GM12878 (cell line): ENCODE measurements around the gene CD164L2. TPM values are rescaled to one million over a fixed set of nuclear protein-coding genes. Genes with fewer than 3 reads are reported as not detected.

ENCODE experiments used
- ATAC-seq: fragments of 200-7000 bp; cut with Tn5 transposase; 3 replicates; pipeline ENCODE4 v1.9.1; 2020; ENCODE audit warnings: mild to moderate bottlenecking, moderate library complexity
- BruUV-seq: library from RNA; stranded (reverse); fragments of 400-500 nt; replicated peaks from 2 replicates; lab custom pipeline; 2021; lab: Mats Ljungman, UMichigan
- CTCF ChIA-PET: fragments of 300-600 bp; sonication (Branson Sonifier 250); formaldehyde crosslinking; extraction: SDS; loops from one replicate; lab custom pipeline; 2021; ENCODE audit warnings: inconsistent platforms; lab: Yijun Ruan, JAX
- POLR2A ChIA-PET: fragments of 350-600 bp; formaldehyde crosslinking; extraction: SDS; loops from one replicate; lab custom pipeline; 2021; ENCODE audit warnings: inconsistent platforms; lab: Charles Lee
- RAD21 ChIA-PET: fragments of 300-600 bp; sonication (Branson Sonifier 250); formaldehyde crosslinking; loops from one replicate; lab custom pipeline; 2023; ENCODE audit warnings: antibody characterized with exemption; ENCODE audit not compliant: unreplicated experiment; lab: Charles Lee
- SMC1A ChIA-PET: fragments of 300-600 bp; sonication (Branson Sonifier 250); formaldehyde crosslinking; loops from one replicate; lab custom pipeline; 2023; ENCODE audit not compliant: unreplicated experiment, uncharacterized antibody; lab: Charles Lee
- DNase-seq: peaks from one replicate; pipeline ENCODE4 v3.0.0-alpha.2; 2011; ENCODE audit warnings: low read depth, low spot score
- FAIRE-seq: peaks from 3 replicates; lab custom pipeline; 2011; peaks lifted over from hg19 to GRCh38; lab: Jason Lieb, UNC
- H2AFZ ChIP-seq: 2 replicates; pipeline ENCODE4 v1.6.0; 2011; ENCODE audit warnings: low read depth, low read length, control low read depth; ENCODE audit not compliant: control insufficient read depth
- H3K27ac ChIP-seq: 2 replicates; pipeline ENCODE4 v1.5.1; 2011; ENCODE audit warnings: control low read depth; ENCODE audit not compliant: control insufficient read depth, insufficient read depth
- H3K27me3 ChIP-seq, 2 experiments: replicated peaks in 1 of 2; 2 replicates each; pipeline versions ENCODE4 v1.6.0 to v1.6.1; 2011; ENCODE audit warnings: low read length in 1 of 2; ENCODE audit not compliant: control insufficient read depth in 2 of 2, insufficient read depth in 2 of 2
- H3K36me3 ChIP-seq, 2 experiments: 2 replicates each; pipeline ENCODE4 v1.5.1; 2011; ENCODE audit warnings: low read length in 1 of 2; ENCODE audit not compliant: control insufficient read depth in 2 of 2, insufficient read depth in 2 of 2
- H3K4me1 ChIP-seq: 2 replicates; pipeline ENCODE4 v1.6.1; 2011; ENCODE audit warnings: mild to moderate bottlenecking, low read length, moderate library complexity, mixed read lengths; ENCODE audit not compliant: control insufficient read depth, insufficient read depth
- H3K4me2 ChIP-seq: 2 replicates; pipeline ENCODE4 v1.6.0; 2011; ENCODE audit warnings: control low read depth; ENCODE audit not compliant: control insufficient read depth, insufficient read depth
- H3K4me3 ChIP-seq: fragments of 200-600 bp; sonication (generic); 2 replicates; pipeline ENCODE4 v1.5.1; 2016
- H3K79me2 ChIP-seq: 2 replicates; pipeline ENCODE4 v1.6.0; 2011; ENCODE audit warnings: low read length; ENCODE audit not compliant: control insufficient read depth, insufficient read depth
- H3K9ac ChIP-seq: 2 replicates; pipeline ENCODE4 v1.8.0; 2011; ENCODE audit warnings: low read length, control low read depth, mixed read lengths; ENCODE audit not compliant: control insufficient read depth, insufficient read depth
- H3K9me3 ChIP-seq: replicated peaks from 3 replicates; pipeline ENCODE4 v1.5.1; 2011; ENCODE audit warnings: mild to moderate bottlenecking, low read length; ENCODE audit not compliant: control insufficient read depth, insufficient read depth
- H4K20me1 ChIP-seq: 2 replicates; pipeline ENCODE4 v1.6.0; 2011; ENCODE audit not compliant: control insufficient read depth, insufficient read depth
- EED ChIP-seq: sonication (generic); IDR thresholded peaks from 2 replicates; pipeline ENCODE4 v1.6.1; 2016; ENCODE audit warnings: antibody characterized with exemption, low read depth
- FOXM1 ChIP-seq: IDR thresholded peaks from 2 replicates; pipeline ENCODE4 v1.6.1; 2012; ENCODE audit warnings: low read depth, mild to moderate bottlenecking, inconsistent platforms, low read length, moderate library complexity
- GATAD2B ChIP-seq: fragments of 450-650 bp; conservative IDR thresholded peaks from 2 replicates; pipeline ENCODE4 v1.6.1; 2017; ENCODE audit warnings: low read depth, mild to moderate bottlenecking, moderate library complexity
- MYC ChIP-seq: IDR thresholded peaks from 2 replicates; pipeline ENCODE4 v1.6.1; 2011; ENCODE audit warnings: mild to moderate bottlenecking, low read length, moderate library complexity, inconsistent platforms; ENCODE audit not compliant: insufficient read depth, insufficient replicate concordance, insufficient read length, severe bottlenecking
- NBN ChIP-seq: fragments of 450-650 bp; IDR thresholded peaks from 2 replicates; pipeline ENCODE4 v1.6.1; 2016
- NR2F1 ChIP-seq: fragments of 450-650 bp; conservative IDR thresholded peaks from 2 replicates; pipeline ENCODE4 v1.6.1; 2017; ENCODE audit warnings: mild to moderate bottlenecking
- RELA ChIP-seq: fragments of 450-650 bp; IDR thresholded peaks from 2 replicates; pipeline ENCODE4 v1.8.0; 2014; ENCODE audit warnings: borderline replicate concordance; ENCODE audit not compliant: partially characterized antibody
- RFX5 ChIP-seq: IDR thresholded peaks from 2 replicates; pipeline ENCODE4 v1.6.1; 2011; ENCODE audit warnings: low read depth, low read length, improper control_type of control experiment
- RUNX3 ChIP-seq: IDR thresholded peaks from 2 replicates; pipeline ENCODE4 v1.6.1; 2012; ENCODE audit warnings: low read length, inconsistent platforms
- SIN3A ChIP-seq: IDR thresholded peaks from 2 replicates; pipeline ENCODE4 v1.6.1; 2012; ENCODE audit warnings: low read depth, low read length, improper control_type of control experiment
- WGBS: methylation state at CpG from one replicate; pipeline ENCODE4 v1.1.6; 2016; ENCODE audit warnings: low lambda C conversion rate; ENCODE audit not compliant: insufficient replicate concordance, insufficient coverage; ENCODE audit errors: missing lambda C conversion rate; 5-methylcytosine and 5-hydroxymethylcytosine counted together
- in situ Hi-C: fragments of 300-500 bp; cut with MboI; formaldehyde crosslinking; loops from 9 replicates; pipeline ENCODE4 v1.14.3; 2018; ENCODE audit warnings: mixed read lengths
- intact Hi-C: fragments of 100-400 bp; cut with micrococcal nuclease; formaldehyde crosslinking; loops from one replicate; pipeline ENCODE4 v1.14.2; 2022; ENCODE audit not compliant: unreplicated experiment
- polyA plus RNA-seq, 11 experiments: library from polyadenylated mRNA; depleted of rRNA in 4 of 11; unstranded in 6 of 11; stranded (reverse) in 5 of 11; fragments of >200 nt; fragmentation: Nextera tagmentation in 4 of 11; fragmentation: Illumina TruSeq in 1 of 11; extraction: Ambion mirVana in 4 of 11; extraction: Trizol in 1 of 11; gene quantifications; 1 replicate in 1 of 11; 2 replicates in 10 of 11; pipeline versions ENCODE4 v1.2.1 to v1.2.3, GENCODE V29; 2011 to 2016; ENCODE audit warnings: inconsistent platforms in 2 of 11, missing spikeins in 2 of 11, low read depth in 1 of 11
- total RNA-seq, 4 experiments: library from RNA; depleted of rRNA in 3 of 4; stranded (reverse); fragments of >200 nt in 3 of 4; fragmentation: Illumina TruSeq in 1 of 4; extraction: Trizol in 1 of 4; gene quantifications; 2 replicates each; pipeline versions ENCODE4 v1.2.1 to v1.2.3, GENCODE V29; 2013 to 2021
- TF ChIP-seq, protein P1 (sequence below): IDR thresholded peaks from 2 replicates; pipeline ENCODE4 v1.6.1; 2012; ENCODE audit warnings: improper control_type of control experiment, low read depth, low read length; ENCODE audit not compliant: insufficient replicate concordance

The CD164L2 gene
- total and polyA plus RNA-seq, 10 of the 15 experiments (the other 5 are each of a cell fraction or from before 2014, with no cell fraction given) = not detected

DNA sequence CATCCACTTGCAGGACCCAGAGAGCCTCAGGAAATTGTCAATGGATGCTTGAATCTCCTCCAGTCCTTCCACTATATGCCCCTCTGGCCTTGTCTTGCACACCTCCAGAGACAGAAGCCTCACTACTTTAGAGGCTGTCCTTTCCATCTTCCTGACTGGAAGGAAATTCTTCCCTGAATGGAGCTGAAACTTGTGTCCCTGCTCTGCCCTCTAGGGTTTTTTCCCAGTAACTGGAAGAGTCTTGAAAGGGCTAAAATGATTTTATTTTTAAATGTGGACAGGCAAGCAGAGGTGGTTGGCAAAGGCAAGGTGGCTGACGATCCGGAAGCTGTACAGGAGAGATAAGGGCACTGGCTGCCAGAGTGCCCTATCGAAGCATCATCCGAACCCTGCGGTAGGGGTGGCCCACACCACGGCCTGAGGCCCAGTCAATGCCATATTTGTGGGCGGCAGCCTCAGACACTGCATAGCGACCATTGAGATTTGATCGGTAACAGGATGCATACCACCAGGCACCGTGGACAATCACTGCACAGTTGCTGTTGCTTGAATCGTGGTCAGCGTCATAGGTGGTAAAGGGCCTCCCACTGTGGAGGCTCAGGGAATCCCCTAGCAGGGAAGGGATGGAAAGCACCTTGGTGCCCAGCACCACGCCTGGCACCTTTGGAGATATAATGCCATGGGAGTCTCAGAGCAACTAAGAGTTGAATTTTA, 14.1 kb downstream of the CD164L2 start (continued):
- TF ChIP-seq RELA (peak; percentile 16), GATAD2B (no peak), RFX5 (no peak), RUNX3 (peak; percentile 12; the same call in 1 of the 2 replicates)
- TF ChIP-seq, all 136 proteins: peak for 3

GRCh38 chr1:27367160-27367650, 15.9 kb downstream of the CD164L2 start:
- ChIA-PET POLR2A (interaction anchor here (1.2 kb wide), 1 partner anchor 29 kb away, joined by 3 read pairs; no protein-coding TSS in a partner anchor), RAD21 (interaction anchor here (1.4 to 2.1 kb wide), 2 partner anchors 20 to 116 kb away, joined by 4 to 16 read pairs; no protein-coding TSS in a partner anchor), CTCF (interaction anchor here (0.8 to 4.7 kb wide), 15 partner anchors 9 to 239 kb away, joined by 3 to 40 read pairs (median 6); partner anchors contain the start of genes GPR3 and SYTL1), SMC1A (interaction anchor here (0.8 to 3.3 kb wide), 5 partner anchors 10 to 68 kb away, joined by 3 to 27 read pairs (median 3); partner anchors contain the start of gene GPR3)
- Histone ChIP-seq H3K4me1 (peaks cover 15% of the 10 kb centered on the region), H3K79me2 (no peaks in the 10 kb centered on the region), H3K9ac (no peak overlapping the region), H3K4me3 (no peak overlapping the region), H3K36me3 (no peaks in the 10 kb centered on the region), H2AFZ (no peak overlapping the region), H3K4me2 (no peak overlapping the region; the same call in 1 of the 2 replicates), H3K27me3 (no peaks in the 10 kb centered on the region), H3K27ac (no peak overlapping the region), H3K9me3 (no peaks in the 10 kb centered on the region), H4K20me1 (no peaks in the 10 kb centered on the region; the same call in 1 of the 2 replicates)
- 57% methylated on average over 8 of the region's 8 CpGs for WGBS
- in situ Hi-C loops (no loop called here), intact Hi-C loops (loop anchor here (5.0 kb wide), 1 partner anchor 45 kb away; the partner anchor contains the start of gene TMEM222)
- DNase-seq = no peak
- no peak for ATAC-seq
- BruUV-seq = no TSS peak
- no peak for TF ChIP-seq MYC
- no peak for TF ChIP-seq FOXM1
- TF ChIP-seq RUNX3 = no peak
- no peak for TF ChIP-seq EED
- TF ChIP-seq NR2F1 = peak; percentile 50
- TF ChIP-seq NBN = 0 out of 2 replicates have a peak, but pooled peaks have one; percentile 30
- no peak for TF ChIP-seq SIN3A
- TF ChIP-seq, protein P1, sequence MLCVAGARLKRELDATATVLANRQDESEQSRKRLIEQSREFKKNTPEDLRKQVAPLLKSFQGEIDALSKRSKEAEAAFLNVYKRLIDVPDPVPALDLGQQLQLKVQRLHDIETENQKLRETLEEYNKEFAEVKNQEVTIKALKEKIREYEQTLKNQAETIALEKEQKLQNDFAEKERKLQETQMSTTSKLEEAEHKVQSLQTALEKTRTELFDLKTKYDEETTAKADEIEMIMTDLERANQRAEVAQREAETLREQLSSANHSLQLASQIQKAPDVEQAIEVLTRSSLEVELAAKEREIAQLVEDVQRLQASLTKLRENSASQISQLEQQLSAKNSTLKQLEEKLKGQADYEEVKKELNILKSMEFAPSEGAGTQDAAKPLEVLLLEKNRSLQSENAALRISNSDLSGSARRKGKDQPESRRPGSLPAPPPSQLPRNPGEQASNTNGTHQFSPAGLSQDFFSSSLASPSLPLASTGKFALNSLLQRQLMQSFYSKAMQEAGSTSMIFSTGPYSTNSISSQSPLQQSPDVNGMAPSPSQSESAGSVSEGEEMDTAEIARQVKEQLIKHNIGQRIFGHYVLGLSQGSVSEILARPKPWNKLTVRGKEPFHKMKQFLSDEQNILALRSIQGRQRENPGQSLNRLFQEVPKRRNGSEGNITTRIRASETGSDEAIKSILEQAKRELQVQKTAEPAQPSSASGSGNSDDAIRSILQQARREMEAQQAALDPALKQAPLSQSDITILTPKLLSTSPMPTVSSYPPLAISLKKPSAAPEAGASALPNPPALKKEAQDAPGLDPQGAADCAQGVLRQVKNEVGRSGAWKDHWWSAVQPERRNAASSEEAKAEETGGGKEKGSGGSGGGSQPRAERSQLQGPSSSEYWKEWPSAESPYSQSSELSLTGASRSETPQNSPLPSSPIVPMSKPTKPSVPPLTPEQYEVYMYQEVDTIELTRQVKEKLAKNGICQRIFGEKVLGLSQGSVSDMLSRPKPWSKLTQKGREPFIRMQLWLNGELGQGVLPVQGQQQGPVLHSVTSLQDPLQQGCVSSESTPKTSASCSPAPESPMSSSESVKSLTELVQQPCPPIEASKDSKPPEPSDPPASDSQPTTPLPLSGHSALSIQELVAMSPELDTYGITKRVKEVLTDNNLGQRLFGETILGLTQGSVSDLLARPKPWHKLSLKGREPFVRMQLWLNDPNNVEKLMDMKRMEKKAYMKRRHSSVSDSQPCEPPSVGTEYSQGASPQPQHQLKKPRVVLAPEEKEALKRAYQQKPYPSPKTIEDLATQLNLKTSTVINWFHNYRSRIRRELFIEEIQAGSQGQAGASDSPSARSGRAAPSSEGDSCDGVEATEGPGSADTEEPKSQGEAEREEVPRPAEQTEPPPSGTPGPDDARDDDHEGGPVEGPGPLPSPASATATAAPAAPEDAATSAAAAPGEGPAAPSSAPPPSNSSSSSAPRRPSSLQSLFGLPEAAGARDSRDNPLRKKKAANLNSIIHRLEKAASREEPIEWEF = no peak
- FAIRE-seq = no peak
